ENCODE results near the gene MIS18BP1. TPM values are rescaled to one million over a fixed set of nuclear protein-coding genes. Genes with fewer than 3 reads are reported as not detected.

The MIS18BP1 gene
- total and polyA plus RNA-seq, 9 of the 15 experiments (the other 6 are each of a cell fraction or from before 2014, with no cell fraction given) = 5.0 to 29.1 (median 19.1) TPM

DNA sequence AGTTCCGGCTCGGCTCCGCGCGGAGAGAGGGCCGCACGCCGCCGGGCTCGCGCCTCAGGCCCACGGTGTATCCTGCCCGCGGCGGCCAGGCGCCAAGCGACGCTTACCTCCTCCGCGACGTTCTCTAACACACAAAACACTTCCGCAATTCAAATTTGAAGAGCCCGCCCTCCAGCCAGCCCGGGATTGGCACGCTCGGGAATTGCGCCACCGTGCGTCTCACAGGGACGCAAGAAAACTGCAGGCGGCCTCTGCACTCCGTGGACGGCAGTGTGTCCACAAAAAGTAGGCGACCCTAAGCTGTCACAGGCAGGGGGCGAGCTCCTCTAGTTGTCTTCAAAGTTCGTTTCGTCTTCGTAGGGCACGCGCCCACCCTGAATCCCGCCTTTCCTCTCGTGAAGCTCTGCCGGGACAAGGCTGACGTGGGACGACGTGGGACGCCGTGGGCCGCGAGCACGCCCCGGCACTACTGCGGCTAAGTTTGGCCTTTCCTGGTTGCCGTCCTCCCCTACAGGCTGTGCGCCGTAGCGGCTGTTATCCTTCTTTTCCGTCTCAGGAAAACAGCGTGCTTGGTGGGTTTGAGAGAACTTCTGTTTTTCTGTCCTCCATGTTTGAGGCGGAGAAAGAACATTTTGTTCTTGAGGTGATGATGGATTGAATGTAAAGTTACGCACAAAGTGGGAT lies at the start of gene MIS18BP1 (continued):
- TF ChIP-seq ZFP36 (IDR thresholded peaks at IDR 0.05; ENCODE audit: low read depth, low read length, partially characterized antibody) = no peak
- TF ChIP-seq, protein P1, sequence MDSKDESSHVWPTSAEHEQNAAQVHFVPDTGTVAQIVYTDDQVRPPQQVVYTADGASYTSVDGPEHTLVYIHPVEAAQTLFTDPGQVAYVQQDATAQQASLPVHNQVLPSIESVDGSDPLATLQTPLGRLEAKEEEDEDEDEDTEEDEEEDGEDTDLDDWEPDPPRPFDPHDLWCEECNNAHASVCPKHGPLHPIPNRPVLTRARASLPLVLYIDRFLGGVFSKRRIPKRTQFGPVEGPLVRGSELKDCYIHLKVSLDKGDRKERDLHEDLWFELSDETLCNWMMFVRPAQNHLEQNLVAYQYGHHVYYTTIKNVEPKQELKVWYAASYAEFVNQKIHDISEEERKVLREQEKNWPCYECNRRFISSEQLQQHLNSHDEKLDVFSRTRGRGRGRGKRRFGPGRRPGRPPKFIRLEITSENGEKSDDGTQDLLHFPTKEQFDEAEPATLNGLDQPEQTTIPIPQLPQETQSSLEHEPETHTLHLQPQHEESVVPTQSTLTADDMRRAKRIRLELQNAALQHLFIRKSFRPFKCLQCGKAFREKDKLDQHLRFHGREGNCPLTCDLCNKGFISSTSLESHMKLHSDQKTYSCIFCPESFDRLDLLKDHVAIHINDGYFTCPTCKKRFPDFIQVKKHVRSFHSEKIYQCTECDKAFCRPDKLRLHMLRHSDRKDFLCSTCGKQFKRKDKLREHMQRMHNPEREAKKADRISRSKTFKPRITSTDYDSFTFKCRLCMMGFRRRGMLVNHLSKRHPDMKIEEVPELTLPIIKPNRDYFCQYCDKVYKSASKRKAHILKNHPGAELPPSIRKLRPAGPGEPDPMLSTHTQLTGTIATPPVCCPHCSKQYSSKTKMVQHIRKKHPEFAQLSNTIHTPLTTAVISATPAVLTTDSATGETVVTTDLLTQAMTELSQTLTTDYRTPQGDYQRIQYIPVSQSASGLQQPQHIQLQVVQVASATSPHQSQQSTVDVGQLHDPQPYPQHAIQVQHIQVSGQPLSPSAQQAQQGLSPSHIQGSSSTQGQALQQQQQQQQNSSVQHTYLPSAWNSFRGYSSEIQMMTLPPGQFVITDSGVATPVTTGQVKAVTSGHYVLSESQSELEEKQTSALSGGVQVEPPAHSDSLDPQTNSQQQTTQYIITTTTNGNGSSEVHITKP (IDR thresholded peaks at IDR 0.05; ENCODE audit: partially characterized antibody) = no peak
- TF ChIP-seq HNRNPL (IDR thresholded peaks at IDR 0.05; ENCODE audit: low read depth, low read length) = no peak
- no peak for TF ChIP-seq NCOR1 (IDR thresholded peaks at IDR 0.05)
- TF ChIP-seq RBM22 (IDR thresholded peaks at IDR 0.05; ENCODE audit: low read depth, low read length, poor library complexity, severe bottlenecking) = peak; percentile 48
- TF ChIP-seq, protein P2, sequence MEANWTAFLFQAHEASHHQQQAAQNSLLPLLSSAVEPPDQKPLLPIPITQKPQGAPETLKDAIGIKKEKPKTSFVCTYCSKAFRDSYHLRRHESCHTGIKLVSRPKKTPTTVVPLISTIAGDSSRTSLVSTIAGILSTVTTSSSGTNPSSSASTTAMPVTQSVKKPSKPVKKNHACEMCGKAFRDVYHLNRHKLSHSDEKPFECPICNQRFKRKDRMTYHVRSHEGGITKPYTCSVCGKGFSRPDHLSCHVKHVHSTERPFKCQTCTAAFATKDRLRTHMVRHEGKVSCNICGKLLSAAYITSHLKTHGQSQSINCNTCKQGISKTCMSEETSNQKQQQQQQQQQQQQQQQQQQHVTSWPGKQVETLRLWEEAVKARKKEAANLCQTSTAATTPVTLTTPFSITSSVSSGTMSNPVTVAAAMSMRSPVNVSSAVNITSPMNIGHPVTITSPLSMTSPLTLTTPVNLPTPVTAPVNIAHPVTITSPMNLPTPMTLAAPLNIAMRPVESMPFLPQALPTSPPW (CRISPR knock-in tag; IDR thresholded peaks at IDR 0.05) = no peak
- no peak for TF ChIP-seq ZNF143 (CRISPR knock-in tag; IDR thresholded peaks at IDR 0.05)
- TF ChIP-seq GATAD2B (IDR thresholded peaks at IDR 0.05; ENCODE audit: borderline replicate concordance) = peak; percentile 85; the same call in 1 of the 2 replicates
- TF ChIP-seq MYC (IDR thresholded peaks at IDR 0.05; ENCODE audit: low read depth, low read length) = peak; percentile 61
- no peak for TF ChIP-seq MYC (CRISPR knock-in tag; IDR thresholded peaks at IDR 0.05; ENCODE audit: borderline replicate concordance, low read depth)
- TF ChIP-seq RCOR1 (IDR thresholded peaks at IDR 0.05; ENCODE audit: borderline replicate concordance in 1 of 2, low read depth in 2 of 2, low read length in 2 of 2) = peak in 1 of 2 experiments; percentile 16; a peak in 1 of 4 replicates
- TF ChIP-seq MTA2 (IDR thresholded peaks at IDR 0.05; ENCODE audit: low read depth) = no peak
- no peak for TF ChIP-seq ZNF445 (CRISPR knock-in tag; IDR thresholded peaks at IDR 0.05; ENCODE audit: low read depth)
- TF ChIP-seq, protein P3, sequence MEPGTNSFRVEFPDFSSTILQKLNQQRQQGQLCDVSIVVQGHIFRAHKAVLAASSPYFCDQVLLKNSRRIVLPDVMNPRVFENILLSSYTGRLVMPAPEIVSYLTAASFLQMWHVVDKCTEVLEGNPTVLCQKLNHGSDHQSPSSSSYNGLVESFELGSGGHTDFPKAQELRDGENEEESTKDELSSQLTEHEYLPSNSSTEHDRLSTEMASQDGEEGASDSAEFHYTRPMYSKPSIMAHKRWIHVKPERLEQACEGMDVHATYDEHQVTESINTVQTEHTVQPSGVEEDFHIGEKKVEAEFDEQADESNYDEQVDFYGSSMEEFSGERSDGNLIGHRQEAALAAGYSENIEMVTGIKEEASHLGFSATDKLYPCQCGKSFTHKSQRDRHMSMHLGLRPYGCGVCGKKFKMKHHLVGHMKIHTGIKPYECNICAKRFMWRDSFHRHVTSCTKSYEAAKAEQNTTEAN (CRISPR knock-in tag; IDR thresholded peaks at IDR 0.05) = no peak
- TF ChIP-seq, protein P4, sequence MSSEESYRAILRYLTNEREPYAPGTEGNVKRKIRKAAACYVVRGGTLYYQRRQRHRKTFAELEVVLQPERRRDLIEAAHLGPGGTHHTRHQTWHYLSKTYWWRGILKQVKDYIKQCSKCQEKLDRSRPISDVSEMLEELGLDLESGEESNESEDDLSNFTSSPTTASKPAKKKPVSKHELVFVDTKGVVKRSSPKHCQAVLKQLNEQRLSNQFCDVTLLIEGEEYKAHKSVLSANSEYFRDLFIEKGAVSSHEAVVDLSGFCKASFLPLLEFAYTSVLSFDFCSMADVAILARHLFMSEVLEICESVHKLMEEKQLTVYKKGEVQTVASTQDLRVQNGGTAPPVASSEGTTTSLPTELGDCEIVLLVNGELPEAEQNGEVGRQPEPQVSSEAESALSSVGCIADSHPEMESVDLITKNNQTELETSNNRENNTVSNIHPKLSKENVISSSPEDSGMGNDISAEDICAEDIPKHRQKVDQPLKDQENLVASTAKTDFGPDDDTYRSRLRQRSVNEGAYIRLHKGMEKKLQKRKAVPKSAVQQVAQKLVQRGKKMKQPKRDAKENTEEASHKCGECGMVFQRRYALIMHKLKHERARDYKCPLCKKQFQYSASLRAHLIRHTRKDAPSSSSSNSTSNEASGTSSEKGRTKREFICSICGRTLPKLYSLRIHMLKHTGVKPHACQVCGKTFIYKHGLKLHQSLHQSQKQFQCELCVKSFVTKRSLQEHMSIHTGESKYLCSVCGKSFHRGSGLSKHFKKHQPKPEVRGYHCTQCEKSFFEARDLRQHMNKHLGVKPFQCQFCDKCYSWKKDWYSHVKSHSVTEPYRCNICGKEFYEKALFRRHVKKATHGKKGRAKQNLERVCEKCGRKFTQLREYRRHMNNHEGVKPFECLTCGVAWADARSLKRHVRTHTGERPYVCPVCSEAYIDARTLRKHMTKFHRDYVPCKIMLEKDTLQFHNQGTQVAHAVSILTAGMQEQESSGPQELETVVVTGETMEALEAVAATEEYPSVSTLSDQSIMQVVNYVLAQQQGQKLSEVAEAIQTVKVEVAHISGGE (CRISPR knock-in tag; IDR thresholded peaks at IDR 0.05) = no peak
- no peak for TF ChIP-seq GTF2E2 (tag; IDR thresholded peaks at IDR 0.05)
- no peak for TF ChIP-seq ZNF354B (CRISPR knock-in tag; IDR thresholded peaks at IDR 0.05)

Measured in K562 (cell line).